Endothelial cell of umbilical vein (primary cell): ENCODE results near the gene MTMR4. TPM values are rescaled to one million over a fixed set of nuclear protein-coding genes. Genes with fewer than 3 reads are reported as not detected.

Experiments
- BruUV-seq: library from RNA; stranded (reverse); fragments of 400-500 nt; replicated peaks from 2 replicates; lab custom pipeline; 2021; lab: Mats Ljungman, UMichigan
- CTCF ChIA-PET: fragments of 300-600, 350-600 bp; sonication (Branson Sonifier 250); formaldehyde crosslinking; loops from one replicate; lab custom pipeline; 2021; ENCODE audit warnings: antibody characterized with exemption, inconsistent platforms; lab: Charles Lee
- POLR2A ChIA-PET: fragments of 300-600, 350-600 bp; sonication (Branson Sonifier 250); formaldehyde crosslinking; loops from one replicate; lab custom pipeline; 2021; ENCODE audit warnings: antibody characterized with exemption, inconsistent platforms; lab: Charles Lee
- DNase-seq: peaks from one replicate; pipeline ENCODE4 v3.0.0-alpha.2; 2011; ENCODE audit warnings: low read depth, low spot score
- FAIRE-seq: peaks from 2 replicates; lab custom pipeline; 2011; peaks lifted over from hg19 to GRCh38; lab: Jason Lieb, UNC
- H2AFZ ChIP-seq: 2 replicates; pipeline ENCODE4 v1.6.0; 2012; ENCODE audit warnings: low read depth, low read length, control low read depth, inconsistent platforms
- H3K27ac ChIP-seq: 2 replicates; pipeline ENCODE4 v1.5.1; 2011; ENCODE audit warnings: low read depth, mild to moderate bottlenecking, control low read depth, low read length, moderate library complexity; ENCODE audit not compliant: insufficient read depth
- H3K27me3 ChIP-seq, 2 experiments: 2 replicates each; pipeline versions ENCODE4 v1.6.0 to v1.6.1; 2011; ENCODE audit warnings: low read length in 2 of 2, mixed read lengths in 1 of 2; ENCODE audit not compliant: control insufficient read depth in 2 of 2, insufficient read depth in 2 of 2
- H3K36me3 ChIP-seq, 2 experiments: 2 replicates in 1 of 2; 3 replicates in 1 of 2; pipeline ENCODE4 v1.5.1; 2011; ENCODE audit warnings: low read length in 2 of 2, mild to moderate bottlenecking in 1 of 2, moderate library complexity in 1 of 2; ENCODE audit not compliant: control insufficient read depth in 2 of 2, insufficient read depth in 2 of 2; ENCODE audit errors: extremely low read depth in 1 of 2
- H3K4me1 ChIP-seq: 3 replicates; pipeline ENCODE4 v1.5.1; 2011; ENCODE audit warnings: mild to moderate bottlenecking, low read length; ENCODE audit not compliant: control insufficient read depth, insufficient read depth; ENCODE audit errors: extremely low read depth
- H3K4me2 ChIP-seq: 2 replicates; pipeline ENCODE4 v1.6.1; 2011; ENCODE audit warnings: low read length, control low read depth, mixed read lengths; ENCODE audit not compliant: insufficient read depth
- H3K4me3 ChIP-seq, 3 experiments: fragments of 200-600 bp in 1 of 3; sonication (generic), shearing (Covaris generic) in 1 of 3; replicated peaks in 1 of 3; 2 replicates each; pipeline ENCODE4 v1.5.1; 2011 to 2016; ENCODE audit warnings: control low read depth in 3 of 3, low read length in 3 of 3, mild to moderate bottlenecking in 2 of 3, inconsistent platforms in 1 of 3, low read depth in 1 of 3, moderate library complexity in 1 of 3; ENCODE audit not compliant: insufficient read depth in 1 of 3
- H3K79me2 ChIP-seq: 2 replicates; pipeline ENCODE4 v1.6.0; 2012; ENCODE audit warnings: low read length, inconsistent platforms; ENCODE audit not compliant: control insufficient read depth, insufficient read depth
- H3K9ac ChIP-seq: replicated peaks from 2 replicates; pipeline ENCODE3; 2011; ENCODE audit warnings: low read length, control low read depth; ENCODE audit not compliant: insufficient read depth; ENCODE audit errors: extremely low read depth
- H3K9me1 ChIP-seq: replicated peaks from 3 replicates; pipeline ENCODE4 v1.6.0; 2011; ENCODE audit warnings: mild to moderate bottlenecking, low read length; ENCODE audit not compliant: control insufficient read depth, insufficient read depth; ENCODE audit errors: extremely low read depth
- H3K9me3 ChIP-seq: replicated peaks from 2 replicates; pipeline ENCODE4 v1.5.1; 2012; ENCODE audit warnings: low read length, inconsistent platforms; ENCODE audit not compliant: control insufficient read depth, insufficient read depth
- H4K20me1 ChIP-seq: replicated peaks from 2 replicates; pipeline ENCODE3; 2011; ENCODE audit warnings: mild to moderate bottlenecking, low read length; ENCODE audit not compliant: control insufficient read depth, insufficient read depth; ENCODE audit errors: extremely low read depth
- CTCF ChIP-seq, 2 donors: IDR thresholded peaks; 1 replicate in 1 of 2; 2 replicates in 1 of 2; pipeline ENCODE4 v1.5.1; 2011; ENCODE audit warnings: low read length in 2 of 2, mild to moderate bottlenecking in 2 of 2, moderate library complexity in 2 of 2, control low read depth in 1 of 2, inconsistent platforms in 1 of 2, low read depth in 1 of 2; ENCODE audit not compliant: insufficient read depth in 1 of 2; ENCODE audit errors: extremely low read depth in 1 of 2
- EZH2 ChIP-seq: IDR thresholded peaks from 2 replicates; pipeline ENCODE4 v1.6.1; 2012; ENCODE audit warnings: borderline replicate concordance, low read depth, mild to moderate bottlenecking, moderate library complexity, low read length, inconsistent platforms; ENCODE audit not compliant: severe bottlenecking
- FOS ChIP-seq: IDR thresholded peaks from 2 replicates; pipeline ENCODE4 v1.6.1; 2011; ENCODE audit warnings: mild to moderate bottlenecking, low read length, moderate library complexity, borderline replicate concordance; ENCODE audit not compliant: insufficient read depth
- GATA2 ChIP-seq: IDR thresholded peaks from 2 replicates; pipeline ENCODE4 v1.7.0; 2011; ENCODE audit warnings: low read depth, mild to moderate bottlenecking, moderate library complexity, mixed read lengths, low read length; ENCODE audit not compliant: insufficient read length, insufficient read depth
- JUN ChIP-seq: IDR thresholded peaks from 2 replicates; pipeline ENCODE4 v1.6.1; 2011; ENCODE audit warnings: borderline replicate concordance, low read depth; ENCODE audit not compliant: insufficient read length, insufficient read depth
- MAX ChIP-seq: IDR thresholded peaks from 2 replicates; pipeline ENCODE4 v1.6.1; 2011; ENCODE audit not compliant: insufficient read depth, insufficient read length
- MYC ChIP-seq: IDR thresholded peaks from one replicate; pipeline ENCODE4 v1.6.1; 2011; ENCODE audit warnings: mild to moderate bottlenecking, low read depth, low read length
- POLR2A ChIP-seq: IDR thresholded peaks from 2 replicates; pipeline ENCODE4 v1.6.1; 2012; ENCODE audit warnings: low read depth, mild to moderate bottlenecking, control low read depth, low read length
- POLR2AphosphoS5 ChIP-seq: IDR thresholded peaks from 2 replicates; pipeline ENCODE4 v1.6.1; 2012; ENCODE audit warnings: low read depth, mild to moderate bottlenecking, control low read depth, low read length, moderate library complexity; ENCODE audit not compliant: insufficient read depth
- dilution Hi-C: fragments of 300-500 bp; cut with MboI; formaldehyde crosslinking; loops from one replicate; pipeline ENCODE4 v1.15.0; 2019; ENCODE audit warnings: low sequenced_read_pairs; ENCODE audit not compliant: extremely low pct_ligation_motif_present
- intact Hi-C: fragments of 100-400 bp; cut with micrococcal nuclease; formaldehyde crosslinking; loops from one replicate; pipeline ENCODE4 v1.10.0; 2022
- polyA plus RNA-seq, 4 experiments: library from polyadenylated mRNA; depleted of rRNA in 3 of 4; stranded (reverse) in 3 of 4; unstranded in 1 of 4; fragments of >200 nt; gene quantifications; 2 replicates each; pipeline versions ENCODE4 v1.2.1 to v1.2.3, GENCODE V29; 2011 to 2012; ENCODE audit warnings: missing spikeins in 1 of 4
- total RNA-seq: library from RNA; stranded (reverse); gene quantifications from 2 replicates; pipeline ENCODE4 v1.2.3, GENCODE V29; 2021

Gene MTMR4
- total and polyA plus RNA-seq, 2 donors (not counting 3 experiments of a cell fraction or from before 2014, with no cell fraction given): 25.1 to 41.0 TPM

- H3K36me3 ChIP-seq: no peaks in the 10 kb centered on the region
Measured at GRCh38 chr17:58534901-58535421, 20.5 kb upstream of the MTMR4 start.

More at GRCh38 chr17:58534901-58535421, 20.5 kb upstream of the MTMR4 start:
- peaks cover 3% of the 10 kb centered on the region for H3K4me1 ChIP-seq
- POLR2A ChIA-PET: no interaction called here
- FAIRE-seq (no peak), DNase-seq (no peak)
- dilution Hi-C loops: no loop called here
- no peak overlapping the region for H2AFZ ChIP-seq
- H3K9ac ChIP-seq: no peak overlapping the region
- no TSS peak for BruUV-seq
- H3K27ac ChIP-seq: no peak overlapping the region
- H3K79me2 ChIP-seq: no peaks in the 10 kb centered on the region
- H3K4me3 ChIP-seq: no peak overlapping the region
- H3K9me3 ChIP-seq: no peaks in the 10 kb centered on the region
- intact Hi-C loops: no loop called here
- CTCF ChIA-PET: interaction anchor here (3.3 kb wide), 1 partner anchor 16 kb away, joined by 12 read pairs; no protein-coding TSS in a partner anchor
- TF ChIP-seq GATA2 (no peak), POLR2AphosphoS5 (no peak), EZH2 (no peak), POLR2A (no peak), MYC (no peak), CTCF (IDR thresholded peaks at IDR 0.05; ENCODE audit: extremely low read depth in 1 of 2, insufficient read depth in 1 of 2, low read depth in 1 of 2, low read length in 2 of 2) (no peak), FOS (no peak), JUN (no peak), MAX (no peak)
- no peaks in the 10 kb centered on the region for H4K20me1 ChIP-seq
- H3K9me1 ChIP-seq: no peaks in the 10 kb centered on the region
- peaks cover 10% of the 10 kb centered on the region in 2 experiments for H3K27me3 ChIP-seq
- H3K4me2 ChIP-seq: no peak overlapping the region
